GM19239 (cell line): ENCODE data around the gene EOLA1.
"Not testable (repeated sequence)": the region's sequence is repeated elsewhere in the genome, so short reads cannot be mapped to it uniquely, and the experiment has no call there.

Experiments
- DNase-seq: peaks from one replicate; pipeline ENCODE4 v3.0.0; 2011; ENCODE audit warnings: low spot score; ENCODE audit not compliant: insufficient read length
- FAIRE-seq: peaks from 2 replicates; lab custom pipeline; 2011; peaks lifted over from hg19 to GRCh38; lab: Jason Lieb, UNC

EOLA1 gene

GRCh38 chrX:149585631-149586030 lies 44.8 kb downstream of the EOLA1 start:
- not testable (repeated sequence) for DNase-seq, FAIRE-seq

- not testable (repeated sequence) for FAIRE-seq, DNase-seq
Observed at GRCh38 chrX:149587359-149587758, 46.5 kb downstream of the EOLA1 start, which contains the start of gene MAGEA9B. MAGEA9B (minus strand) TSS chrX:149587459; CDS start chrX:149583179, 4,280 bp downstream.

GRCh38 chrX:149590993-149591392 lies 50.2 kb downstream of the EOLA1 start:
- not testable (repeated sequence) for FAIRE-seq

GRCh38 chrX:149595214-149595613 lies 54.4 kb downstream of the EOLA1 start, which contains the start of gene HSFX2:
HSFX2 (minus strand) TSS chrX:149595314; CDS start chrX:149594700, 614 bp downstream.
- FAIRE-seq, DNase-seq: not testable (repeated sequence)

More at GRCh38 chrX:149590993-149591392, 50.2 kb downstream of the EOLA1 start:
- DNase-seq, result not testable (repeated sequence)

GRCh38 chrX:149595943-149596342 lies 55.1 kb downstream of the EOLA1 start:
- not testable (repeated sequence) for DNase-seq, FAIRE-seq
